HEK293 (cell line): ENCODE measurements around the gene ZNF560.

ENCODE experiments used
- PRDM1 ChIP-seq: fragments of 450-650 bp; formaldehyde crosslinking; IDR thresholded peaks from 2 replicates; pipeline ENCODE4; 2016; ENCODE audit warnings: missing biosample characterization, missing genetic modification characterization
- ZNF175 ChIP-seq: fragments of 450-650 bp; formaldehyde crosslinking; IDR thresholded peaks from 2 replicates; pipeline ENCODE4 v1.5.1; 2016; ENCODE audit warnings: missing biosample characterization, missing genetic modification characterization
- ZNF24 ChIP-seq: fragments of 450-650 bp; formaldehyde crosslinking; IDR thresholded peaks from 2 replicates; pipeline ENCODE4 v1.5.1; 2016; ENCODE audit warnings: missing biosample characterization, missing genetic modification characterization
- ZNF548 ChIP-seq: fragments of 450-650 bp; formaldehyde crosslinking; IDR thresholded peaks from 2 replicates; pipeline ENCODE4 v1.5.1; 2016; ENCODE audit warnings: missing biosample characterization, missing genetic modification characterization
- ZNF558 ChIP-seq: fragments of 450-650 bp; formaldehyde crosslinking; IDR thresholded peaks from 2 replicates; pipeline ENCODE4 v1.5.1; 2016; ENCODE audit warnings: missing biosample characterization, missing genetic modification characterization

GRCh38 chr19:9461938-9462337 is 36.5 kb downstream of the ZNF560 start:
- TF ChIP-seq ZNF548 (tag by site-specific recombination): no peak
- TF ChIP-seq PRDM1: no peak
- no peak for TF ChIP-seq ZNF24 (tag by site-specific recombination)
- no peak for TF ChIP-seq ZNF558
- no peak for TF ChIP-seq ZNF175 (tag by site-specific recombination)
